ENCODE results near the gene VPS41.

Gene VPS41

GRCh38 chr7:38840736-38841460, 68.1 kb downstream of the VPS41 start:
- POLR2A ChIA-PET, result no interaction called here
- CTCF ChIA-PET, result interaction anchor here (0.9 kb wide), 2 partner anchors 10 to 17 kb away, joined by 3 read pairs; no protein-coding TSS in a partner anchor
- TF ChIP-seq, protein P1, sequence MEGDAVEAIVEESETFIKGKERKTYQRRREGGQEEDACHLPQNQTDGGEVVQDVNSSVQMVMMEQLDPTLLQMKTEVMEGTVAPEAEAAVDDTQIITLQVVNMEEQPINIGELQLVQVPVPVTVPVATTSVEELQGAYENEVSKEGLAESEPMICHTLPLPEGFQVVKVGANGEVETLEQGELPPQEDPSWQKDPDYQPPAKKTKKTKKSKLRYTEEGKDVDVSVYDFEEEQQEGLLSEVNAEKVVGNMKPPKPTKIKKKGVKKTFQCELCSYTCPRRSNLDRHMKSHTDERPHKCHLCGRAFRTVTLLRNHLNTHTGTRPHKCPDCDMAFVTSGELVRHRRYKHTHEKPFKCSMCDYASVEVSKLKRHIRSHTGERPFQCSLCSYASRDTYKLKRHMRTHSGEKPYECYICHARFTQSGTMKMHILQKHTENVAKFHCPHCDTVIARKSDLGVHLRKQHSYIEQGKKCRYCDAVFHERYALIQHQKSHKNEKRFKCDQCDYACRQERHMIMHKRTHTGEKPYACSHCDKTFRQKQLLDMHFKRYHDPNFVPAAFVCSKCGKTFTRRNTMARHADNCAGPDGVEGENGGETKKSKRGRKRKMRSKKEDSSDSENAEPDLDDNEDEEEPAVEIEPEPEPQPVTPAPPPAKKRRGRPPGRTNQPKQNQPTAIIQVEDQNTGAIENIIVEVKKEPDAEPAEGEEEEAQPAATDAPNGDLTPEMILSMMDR (IDR thresholded peaks at IDR 0.05; ENCODE audit: control extremely low read depth, extremely low read depth, low read depth, missing control alignments), result no peak
- DNase-seq (ENCODE audit: extremely low spot score), result no peak

DNA sequence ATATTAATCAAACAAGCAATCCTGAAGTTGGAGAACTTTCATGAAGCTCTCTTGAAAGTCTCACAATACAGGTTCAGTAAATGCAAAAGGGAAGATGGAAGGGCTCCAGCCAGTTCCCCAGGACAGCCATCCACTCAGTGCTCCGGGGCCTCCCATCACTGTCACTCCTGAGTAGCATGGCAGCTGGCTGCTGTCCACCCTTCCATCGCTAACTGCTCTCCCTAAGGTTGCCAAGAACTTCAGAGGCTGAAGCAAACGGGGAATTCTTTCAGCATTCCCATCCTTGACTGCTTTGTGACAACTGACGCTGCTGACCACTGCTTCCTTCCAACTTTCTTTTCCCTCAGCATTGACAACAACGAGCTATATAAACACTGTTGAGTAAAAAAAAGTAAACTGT, 69.1 kb downstream of the VPS41 start:
- TF ChIP-seq, protein P1 (IDR thresholded peaks at IDR 0.05; ENCODE audit: control extremely low read depth, extremely low read depth, low read depth, missing control alignments), result no peak
- DNase-seq (ENCODE audit: extremely low spot score), result no peak
- ChIA-PET CTCF (interaction anchor here (1.4 kb wide), 1 partner anchor 15 kb away, joined by 3 read pairs; no protein-coding TSS in a partner anchor), POLR2A (no interaction called here)

- no peak for DNase-seq (ENCODE audit: extremely low spot score)
- ChIA-PET CTCF (interaction anchor here (0.6 to 1.4 kb wide), 2 partner anchors 14 to 21 kb away, joined by 3 read pairs; no protein-coding TSS in a partner anchor), POLR2A (no interaction called here)
Measured at GRCh38 chr7:38838725-38839385, 70.1 kb downstream of the VPS41 start.

GRCh38 chr7:38834357-38834756, 74.6 kb downstream of the VPS41 start:
- ChIA-PET POLR2A (no interaction called here), CTCF (no interaction called here)
- TF ChIP-seq, protein P1 (IDR thresholded peaks at IDR 0.05; ENCODE audit: control extremely low read depth, extremely low read depth, low read depth, missing control alignments), result no peak
- DNase-seq (ENCODE audit: extremely low spot score), result no peak

More at GRCh38 chr7:38838725-38839385, 70.1 kb downstream of the VPS41 start:
- TF ChIP-seq, protein P1 (IDR thresholded peaks at IDR 0.05; ENCODE audit: control extremely low read depth, extremely low read depth, low read depth, missing control alignments), result no peak

DNA sequence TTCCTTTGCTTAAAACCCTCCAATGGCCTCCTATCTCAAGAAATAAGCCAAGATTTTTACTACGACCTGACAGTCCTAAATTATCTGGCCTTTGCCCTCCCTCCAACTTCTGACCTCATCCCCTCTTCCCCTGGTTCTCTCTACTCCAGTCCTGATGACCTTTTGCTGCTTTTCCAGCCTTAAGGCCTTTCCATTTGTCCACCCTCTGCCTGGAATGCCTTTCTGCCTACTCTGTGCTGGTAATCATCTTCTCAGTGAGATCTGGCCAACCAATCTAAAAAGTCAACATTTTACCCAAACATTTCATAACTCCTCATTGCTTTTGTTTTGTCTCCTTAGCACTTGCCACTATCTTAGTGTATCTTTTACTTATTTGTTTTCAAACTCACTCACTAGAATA, 75.7 kb downstream of the VPS41 start:
- TF ChIP-seq, protein P1 (IDR thresholded peaks at IDR 0.05; ENCODE audit: control extremely low read depth, extremely low read depth, low read depth, missing control alignments), result no peak
- ChIA-PET POLR2A (no interaction called here), CTCF (no interaction called here)
- DNase-seq (ENCODE audit: extremely low spot score), result no peak

- ChIA-PET CTCF (interaction anchor here (1.0 to 1.6 kb wide), 6 partner anchors 12 to 87 kb away, joined by 3 to 5 read pairs (median 4); no protein-coding TSS in a partner anchor), POLR2A (no interaction called here)
Measured at GRCh38 chr7:38831259-38831996, 77.6 kb downstream of the VPS41 start.

More at GRCh38 chr7:38831259-38831996, 77.6 kb downstream of the VPS41 start:
- no peak for DNase-seq (ENCODE audit: extremely low spot score)
- TF ChIP-seq, protein P1 (IDR thresholded peaks at IDR 0.05; ENCODE audit: control extremely low read depth, extremely low read depth, low read depth, missing control alignments), result no peak

Measured in GM10248 (cell line).